Activated CD8-positive, alpha-beta T cell treated with anti-CD3 and anti-CD28 coated beads, Interleukin-2, amount 10 ng/mL, durations not matched to agents 7 days and 5 days (primary cell): Measurements from ENCODE around the gene MRPS2. TPM values are rescaled to one million over a fixed set of nuclear protein-coding genes. Genes with fewer than 3 reads are reported as not detected.
"Not testable (repeated sequence)": the region's sequence is repeated elsewhere in the genome, so short reads cannot be mapped to it uniquely, and the experiment has no call there.

Experiments used
- ATAC-seq: fragments of 150-1000 bp; cut with Tn5 transposase; one replicate; pipeline ENCODE4 v1.10.0; 2021; ENCODE audit warnings: moderate library complexity
- CTCF ChIA-PET: fragments of 350-600 bp; sonication (Branson Sonifier 250); formaldehyde crosslinking; loops from one replicate; lab custom pipeline; 2021; ENCODE audit warnings: antibody characterized with exemption; lab: Charles Lee
- POLR2A ChIA-PET: fragments of 350-600 bp; sonication (Branson Sonifier 250); formaldehyde crosslinking; loops from one replicate; lab custom pipeline; 2021; ENCODE audit warnings: antibody characterized with exemption; lab: Charles Lee
- DNase-seq: peaks from one replicate; pipeline ENCODE4 v3.0.0-alpha.2; 2020
- H3K27ac Mint-ChIP-seq: one replicate; pipeline ENCODE4 v1.8.0; 2021; ENCODE audit warnings: mild to moderate bottlenecking, mixed read lengths
- H3K27me3 Mint-ChIP-seq: one replicate; pipeline ENCODE4 v1.8.0; 2021; ENCODE audit warnings: low read depth, mixed read lengths
- H3K36me3 Mint-ChIP-seq: one replicate; pipeline ENCODE4 v1.8.0; 2021; ENCODE audit warnings: low read depth, mixed read lengths
- H3K4me1 Mint-ChIP-seq: one replicate; pipeline ENCODE4 v1.8.0; 2021; ENCODE audit warnings: low read depth, mixed read lengths
- H3K4me3 Mint-ChIP-seq: one replicate; pipeline ENCODE4 v1.8.0; 2021; ENCODE audit warnings: mild to moderate bottlenecking, mixed read lengths
- H3K9me3 Mint-ChIP-seq: one replicate; pipeline ENCODE4 v1.8.0; 2022; ENCODE audit warnings: mixed read lengths; ENCODE audit not compliant: insufficient read depth
- total RNA-seq, 2 experiments: library from RNA; stranded (reverse); gene quantifications; one replicate each; pipeline ENCODE4 v1.2.3, GENCODE V29; 2021

Gene MRPS2
- total RNA-seq, 2 experiments from 2014 or later = 28.4 to 32.9 TPM

- CTCF ChIA-PET, ATAC-seq, DNase-seq, H3K27ac Mint-ChIP-seq, H3K36me3 Mint-ChIP-seq, H3K9me3 Mint-ChIP-seq, H3K4me3 Mint-ChIP-seq, H3K27me3 Mint-ChIP-seq, H3K4me1 Mint-ChIP-seq, POLR2A ChIA-PET: not testable (repeated sequence)
Measured at GRCh38 chr9:135535631-135536030, 35.1 kb downstream of the MRPS2 start.

- ATAC-seq (no peak), DNase-seq (no peak)
- Mint-ChIP-seq H3K4me3 (no peak overlapping the region), H3K4me1 (no peaks in the 10 kb centered on the region), H3K27me3 (peaks cover 10% of the 10 kb centered on the region), H3K9me3 (no peaks in the 10 kb centered on the region), H3K36me3 (no peaks in the 10 kb centered on the region), H3K27ac (no peak overlapping the region)
- ChIA-PET POLR2A (no interaction called here), CTCF (no interaction called here)
Measured at GRCh38 chr9:135536216-135536615, 35.7 kb downstream of the MRPS2 start.

DNA sequence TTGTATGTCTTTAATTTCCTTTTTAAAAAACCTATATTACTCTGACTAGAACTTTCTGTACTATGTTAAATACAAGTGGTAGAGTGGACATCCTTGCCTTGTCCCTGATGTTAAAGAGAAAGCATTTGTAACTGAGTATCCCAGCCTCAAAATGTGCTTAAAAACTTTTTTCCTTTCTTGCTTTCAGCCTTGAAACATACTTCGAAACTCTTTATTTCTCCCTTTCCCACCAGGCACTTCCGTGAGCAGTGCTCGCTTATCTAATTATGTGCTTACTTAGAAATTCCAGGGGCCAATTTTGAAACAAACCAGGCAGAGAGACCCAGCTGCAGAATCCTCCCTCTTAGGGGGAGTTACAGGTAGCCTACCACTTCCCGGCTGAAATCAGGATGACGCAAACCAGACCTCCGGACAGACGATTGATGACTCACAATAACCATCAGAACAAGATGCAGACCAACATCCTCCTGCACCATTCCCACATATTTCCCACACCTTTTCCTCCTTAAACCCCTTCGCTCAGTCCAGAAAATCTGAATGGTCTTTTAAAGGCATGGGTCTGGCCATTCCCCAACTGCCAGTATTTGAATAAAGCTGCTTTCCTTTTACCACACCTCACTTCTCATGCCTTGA, 42.9 kb downstream of the MRPS2 start:
- H3K9me3 Mint-ChIP-seq, ATAC-seq, H3K27ac Mint-ChIP-seq, H3K36me3 Mint-ChIP-seq, H3K4me1 Mint-ChIP-seq, DNase-seq, H3K27me3 Mint-ChIP-seq, CTCF ChIA-PET, POLR2A ChIA-PET, H3K4me3 Mint-ChIP-seq: not testable (repeated sequence)

GRCh38 chr9:135544981-135545635, 44.6 kb downstream of the MRPS2 start:
- DNase-seq = no peak
- no peak overlapping the region for H3K4me3 Mint-ChIP-seq
- H3K4me1 Mint-ChIP-seq = no peaks in the 10 kb centered on the region

DNA sequence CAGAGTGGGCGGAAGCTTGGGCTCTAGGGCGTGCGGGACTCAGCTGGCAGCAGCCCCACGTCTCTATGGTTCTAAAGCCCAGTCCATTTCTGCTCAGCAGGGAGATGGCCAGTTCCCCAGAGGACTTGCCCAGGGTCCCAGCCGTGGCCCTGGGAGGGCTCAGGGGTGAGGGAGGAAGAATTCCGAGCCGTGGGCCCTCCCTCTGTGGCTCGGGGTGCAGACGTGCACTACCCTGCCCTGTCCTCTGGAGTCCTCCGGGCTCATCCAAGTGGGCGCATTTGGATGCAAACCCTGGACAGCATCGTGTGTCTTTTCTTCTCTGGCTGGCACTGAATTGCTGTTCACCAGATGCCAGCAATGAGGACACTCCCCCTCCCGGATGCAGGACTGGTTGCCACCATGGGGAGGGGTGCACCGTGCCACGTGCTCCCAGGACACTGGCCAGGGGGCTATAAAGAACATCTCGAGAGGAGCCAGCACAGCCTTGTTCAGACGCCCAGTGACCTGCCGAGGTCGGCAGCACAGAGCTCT, 45.2 kb downstream of the MRPS2 start, which contains the start of gene OBP2A:
OBP2A (plus strand) TSS at position 481 of the 531 bp plus-strand sequence. CDS start 55 bp downstream, outside the sequence.
- H3K4me3 Mint-ChIP-seq, CTCF ChIA-PET, H3K36me3 Mint-ChIP-seq, H3K4me1 Mint-ChIP-seq, H3K27me3 Mint-ChIP-seq, H3K9me3 Mint-ChIP-seq, DNase-seq, H3K27ac Mint-ChIP-seq, ATAC-seq, POLR2A ChIA-PET: not testable (repeated sequence)

More at GRCh38 chr9:135544981-135545635, 44.6 kb downstream of the MRPS2 start:
- Mint-ChIP-seq H3K9me3 (no peaks in the 10 kb centered on the region), H3K36me3 (no peaks in the 10 kb centered on the region), H3K27me3 (peaks cover 9% of the 10 kb centered on the region), H3K27ac (no peak overlapping the region)
- no peak for ATAC-seq
- ChIA-PET CTCF (no interaction called here), POLR2A (no interaction called here)

DNA sequence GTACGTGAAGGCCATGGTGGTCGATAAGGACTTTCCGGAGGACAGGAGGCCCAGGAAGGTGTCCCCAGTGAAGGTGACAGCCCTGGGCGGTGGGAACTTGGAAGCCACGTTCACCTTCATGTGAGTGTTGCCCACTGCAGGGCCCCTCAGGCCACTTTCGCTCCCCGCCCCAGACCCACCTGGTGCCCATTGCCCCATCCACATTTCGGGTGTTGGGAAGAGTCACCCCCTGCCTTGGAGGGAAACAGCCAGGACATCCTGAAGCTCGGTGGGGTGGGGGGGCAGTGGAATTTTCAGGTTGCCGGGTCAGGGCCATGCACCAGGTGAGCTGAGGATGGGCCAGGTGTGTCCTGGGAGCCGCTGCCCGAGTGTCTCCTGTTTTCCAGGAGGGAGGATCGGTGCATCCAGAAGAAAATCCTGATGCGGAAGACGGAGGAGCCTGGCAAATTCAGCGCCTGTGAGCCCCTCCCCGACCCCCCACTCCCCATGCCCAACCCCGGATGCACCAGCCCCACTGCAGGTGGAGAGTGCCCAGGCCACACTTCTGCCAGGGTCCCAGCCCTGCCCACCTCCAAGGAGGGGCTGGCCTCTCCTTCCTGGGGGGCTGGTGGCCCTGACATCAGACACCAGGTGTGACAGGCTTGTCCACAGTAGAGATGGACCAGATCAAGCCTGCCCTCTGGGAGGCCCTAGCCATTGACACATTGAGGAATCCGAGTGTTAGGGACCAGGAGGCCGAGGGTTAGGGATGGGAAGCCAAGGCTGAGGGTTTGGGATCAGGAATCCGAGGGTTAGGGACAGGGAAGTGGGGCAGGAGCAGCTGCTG, 46.5 kb downstream of the MRPS2 start:
- H3K27me3 Mint-ChIP-seq, POLR2A ChIA-PET, H3K27ac Mint-ChIP-seq, ATAC-seq, H3K4me3 Mint-ChIP-seq, H3K9me3 Mint-ChIP-seq, DNase-seq, CTCF ChIA-PET, H3K4me1 Mint-ChIP-seq, H3K36me3 Mint-ChIP-seq: not testable (repeated sequence)

GRCh38 chr9:135547756-135548736, 47.6 kb downstream of the MRPS2 start:
- no peaks in the 10 kb centered on the region for H3K9me3 Mint-ChIP-seq
- ChIA-PET CTCF (no interaction called here), POLR2A (no interaction called here)
- H3K27me3 Mint-ChIP-seq = peaks cover 5% of the 10 kb centered on the region
- ATAC-seq (no peak), DNase-seq (no peak)
- H3K27ac Mint-ChIP-seq = no peak overlapping the region
- H3K4me3 Mint-ChIP-seq = no peak overlapping the region
- H3K4me1 Mint-ChIP-seq = no peaks in the 10 kb centered on the region
- H3K36me3 Mint-ChIP-seq = no peaks in the 10 kb centered on the region

DNA sequence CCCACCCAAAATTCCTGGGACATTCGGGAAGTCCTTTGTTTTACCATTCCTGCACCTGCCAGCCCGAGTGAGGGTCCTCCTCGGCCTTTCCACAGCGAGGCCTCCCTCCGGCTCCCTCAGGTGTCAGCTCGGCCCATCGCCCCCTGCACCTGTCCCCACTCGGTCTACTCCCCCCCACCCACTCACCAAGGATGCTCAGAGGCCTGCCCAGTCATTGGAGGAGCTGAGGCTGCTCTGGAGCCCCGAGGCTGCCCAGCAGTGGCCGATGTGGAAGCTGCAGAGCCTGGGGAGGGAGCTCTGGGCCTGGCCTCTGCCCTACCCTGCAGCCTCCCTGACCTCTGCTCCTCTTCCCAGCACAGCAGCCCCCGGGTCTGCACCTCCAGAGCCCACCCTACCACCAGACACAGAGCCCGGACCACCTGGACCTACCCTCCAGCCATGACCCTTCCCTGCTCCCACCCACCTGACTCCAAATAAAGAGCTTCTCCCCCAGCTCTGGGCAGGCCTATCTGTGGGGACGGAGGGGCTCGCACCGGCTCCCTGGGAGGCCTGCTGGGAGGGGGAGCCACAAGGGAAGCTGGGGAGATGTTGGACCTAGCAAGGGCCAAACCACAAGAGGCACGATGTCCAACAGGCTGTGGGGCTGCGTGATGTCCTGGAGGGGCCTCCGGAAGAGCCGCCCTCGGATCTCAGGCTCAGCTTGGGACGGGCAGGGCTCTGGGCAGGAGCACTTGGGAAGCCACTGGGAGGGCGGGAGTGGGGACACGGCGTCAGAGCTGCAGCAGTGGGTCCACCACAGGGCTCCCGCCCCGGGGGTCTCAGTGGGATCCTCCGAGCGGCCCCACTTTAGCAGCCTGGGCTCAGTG, 49.2 kb downstream of the MRPS2 start:
- POLR2A ChIA-PET, H3K27ac Mint-ChIP-seq, H3K4me1 Mint-ChIP-seq, H3K36me3 Mint-ChIP-seq, H3K4me3 Mint-ChIP-seq, ATAC-seq, H3K9me3 Mint-ChIP-seq, DNase-seq, H3K27me3 Mint-ChIP-seq: not testable (repeated sequence)
- CTCF ChIA-PET = interaction anchor here (0.5 to 0.7 kb wide), 2 partner anchors 17 to 45 kb away, joined by 3 read pairs; no protein-coding TSS in a partner anchor

- Mint-ChIP-seq H3K4me3 (no peak overlapping the region), H3K27ac (no peak overlapping the region), H3K4me1 (no peaks in the 10 kb centered on the region), H3K36me3 (no peaks in the 10 kb centered on the region), H3K27me3 (no peaks in the 10 kb centered on the region), H3K9me3 (no peaks in the 10 kb centered on the region)
- no peak for ATAC-seq
- DNase-seq = no peak
- CTCF ChIA-PET = interaction anchor here (0.5 to 0.7 kb wide), 2 partner anchors 16 to 46 kb away, joined by 3 read pairs; no protein-coding TSS in a partner anchor
- POLR2A ChIA-PET = no interaction called here
Measured at GRCh38 chr9:135550344-135550918, 49.9 kb downstream of the MRPS2 start.

DNA sequence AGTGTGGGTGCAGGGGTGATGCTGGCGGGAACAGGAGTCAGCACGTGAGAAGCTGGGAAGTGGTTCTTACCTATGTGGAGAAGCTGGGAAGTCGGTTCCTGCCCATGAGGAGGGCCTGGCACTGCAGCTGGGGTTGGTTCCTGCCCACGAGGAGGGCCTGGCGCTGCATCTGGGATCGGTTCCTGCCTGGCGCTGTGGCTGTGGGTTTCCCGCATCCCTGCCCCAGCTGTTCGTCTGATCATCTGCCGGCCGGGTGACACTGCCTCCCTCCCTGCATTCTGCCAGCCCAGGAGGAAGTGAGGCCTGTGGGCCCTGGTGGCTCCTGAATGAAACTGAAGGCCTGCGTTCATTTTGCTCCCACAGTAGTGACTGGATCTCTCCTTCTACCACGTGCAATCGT, 50.5 kb downstream of the MRPS2 start:
- CTCF ChIA-PET = no interaction called here
- H3K27ac Mint-ChIP-seq = no peak overlapping the region
- no peak overlapping the region for H3K4me3 Mint-ChIP-seq
- no peaks in the 10 kb centered on the region for H3K36me3 Mint-ChIP-seq
- no peaks in the 10 kb centered on the region for H3K4me1 Mint-ChIP-seq
- ATAC-seq = no peak
- H3K27me3 Mint-ChIP-seq = no peaks in the 10 kb centered on the region
- H3K9me3 Mint-ChIP-seq = no peaks in the 10 kb centered on the region
- DNase-seq = no peak
- POLR2A ChIA-PET = no interaction called here
